Activated CD4-positive, alpha-beta T cell treated with anti-CD3 and anti-CD28 coated beads, Interleukin-2, amount 10 ng/mL, durations not matched to agents 24 days and 14 days (primary cell): Measurements from ENCODE around the gene ATMIN. TPM values are rescaled to one million over a fixed set of nuclear protein-coding genes. Genes with fewer than 3 reads are reported as not detected.
A peak's percentile ranks its signal among the peaks of the same experiment; 100 is the strongest.

ENCODE experiments used
- DNase-seq: peaks from one replicate; pipeline ENCODE4 v3.0.0; 2022
- H3K27ac Mint-ChIP-seq: one replicate; pipeline ENCODE4 v1.8.0; 2022; ENCODE audit warnings: mild to moderate bottlenecking, mixed read lengths
- H3K27me3 Mint-ChIP-seq: one replicate; pipeline ENCODE4 v1.8.0; 2022; ENCODE audit warnings: mixed read lengths
- H3K36me3 Mint-ChIP-seq: one replicate; pipeline ENCODE4 v1.8.0; 2022; ENCODE audit warnings: low read depth, mild to moderate bottlenecking, mixed read lengths
- H3K4me1 Mint-ChIP-seq: one replicate; pipeline ENCODE4 v1.8.0; 2021; ENCODE audit warnings: mixed read lengths
- H3K4me3 Mint-ChIP-seq: one replicate; pipeline ENCODE4 v1.8.0; 2022; ENCODE audit warnings: mild to moderate bottlenecking, moderate library complexity, mixed read lengths
- H3K9me3 Mint-ChIP-seq: one replicate; pipeline ENCODE4 v1.8.0; 2021; ENCODE audit warnings: mixed read lengths
- intact Hi-C: fragments of 100-400 bp; cut with micrococcal nuclease; formaldehyde crosslinking; loops from one replicate; pipeline ENCODE4 v1.15.1; 2023
- total RNA-seq: library from RNA; stranded (reverse); gene quantifications from 2 replicates; pipeline ENCODE4 v1.2.3, GENCODE V29; 2022

ATMIN gene
- total RNA-seq, 1 donor from 2014 or later: 33.5 TPM

DNA sequence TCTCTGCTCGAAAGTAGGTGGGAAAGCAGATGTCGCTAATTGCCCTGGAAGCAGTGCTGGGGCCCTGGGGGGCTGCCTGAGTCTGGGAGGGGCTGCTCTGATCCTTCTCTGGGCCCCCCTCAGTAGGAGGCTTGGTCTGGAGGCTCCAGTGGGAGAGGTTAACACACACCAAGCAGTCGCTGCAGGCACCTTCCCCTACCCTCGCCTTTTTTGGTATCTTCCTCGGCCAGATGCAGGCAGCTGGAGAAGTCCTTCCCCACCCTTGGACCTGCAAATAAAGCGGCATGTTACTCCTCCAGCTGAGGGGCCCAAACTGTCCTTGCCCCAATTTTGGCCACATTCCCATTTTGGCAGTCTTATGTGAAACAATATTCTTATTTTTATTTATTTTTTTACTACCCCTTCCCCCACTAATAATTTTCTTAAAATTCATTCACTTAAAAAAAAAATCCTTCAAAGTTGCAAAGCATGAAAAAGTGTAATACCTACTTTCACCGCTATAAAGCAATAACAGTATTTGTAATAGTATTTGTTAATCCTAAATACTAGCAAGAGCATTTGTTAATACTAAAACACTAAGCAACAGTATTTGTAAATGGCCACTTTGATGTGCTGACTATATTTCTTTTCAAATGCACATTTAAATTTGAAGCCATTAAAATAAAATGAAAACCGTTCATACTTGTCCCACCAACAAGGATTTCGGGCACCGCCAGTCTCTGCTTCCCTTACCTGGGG is 26.4 kb downstream of the ATMIN start:
- H3K4me3 Mint-ChIP-seq: no peak overlapping the region

DNA sequence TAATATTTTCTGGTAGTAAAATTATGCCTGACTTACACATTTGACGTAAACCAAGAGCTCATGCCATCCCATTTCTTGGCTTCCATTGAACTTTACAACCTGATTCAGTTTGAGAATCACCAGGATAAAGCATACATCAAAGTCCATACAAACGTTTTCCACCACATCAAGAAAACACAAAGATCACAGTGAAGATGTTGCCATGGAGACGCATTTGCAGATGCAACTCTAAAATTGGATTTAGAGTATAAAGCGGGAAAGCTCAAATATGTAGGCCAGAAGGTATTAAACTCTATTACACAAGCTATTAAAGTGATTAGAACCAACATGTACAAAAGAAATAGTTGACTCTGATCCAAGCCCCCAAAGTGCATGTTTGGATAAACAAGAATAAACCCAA is 31.0 kb downstream of the ATMIN start:
- Mint-ChIP-seq H3K4me1 (peaks cover 2% of the 10 kb centered on the region), H3K4me3 (no peak overlapping the region), H3K27ac (no peak overlapping the region), H3K36me3 (no peaks in the 10 kb centered on the region), H3K9me3 (no peaks in the 10 kb centered on the region), H3K27me3 (peaks cover 1% of the 10 kb centered on the region)
- DNase-seq: no peak
- intact Hi-C loops: no loop called here

More for the DNA sequence above, 26.4 kb downstream of the ATMIN start:
- intact Hi-C loops: no loop called here
- H3K4me1 Mint-ChIP-seq: no peaks in the 10 kb centered on the region
- H3K9me3 Mint-ChIP-seq: no peaks in the 10 kb centered on the region
- no peak for DNase-seq
- no peaks in the 10 kb centered on the region for H3K36me3 Mint-ChIP-seq
- H3K27me3 Mint-ChIP-seq: no peaks in the 10 kb centered on the region
- no peak overlapping the region for H3K27ac Mint-ChIP-seq

DNA sequence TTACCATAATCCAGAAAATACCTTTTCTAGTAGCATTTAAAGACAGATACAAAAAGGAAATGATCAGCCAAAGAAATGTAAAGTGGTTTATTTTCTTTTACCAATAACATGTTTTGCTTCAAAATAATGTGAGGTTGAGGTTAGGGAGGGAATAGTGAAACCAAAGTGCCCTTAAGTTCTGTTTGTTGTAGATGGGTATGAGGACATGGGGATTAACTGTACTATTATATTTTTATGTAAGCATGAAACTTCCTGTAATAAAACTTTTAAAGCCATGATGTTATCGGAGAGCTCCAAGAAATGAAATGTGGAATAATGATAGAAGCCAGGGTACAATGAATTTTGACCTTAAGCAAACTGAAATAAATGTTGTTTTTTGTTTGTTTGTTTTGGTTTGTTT is 31.5 kb downstream of the ATMIN start:
- Mint-ChIP-seq H3K4me1 (peaks cover 4% of the 10 kb centered on the region), H3K4me3 (no peak overlapping the region), H3K27me3 (peaks cover 1% of the 10 kb centered on the region), H3K36me3 (no peaks in the 10 kb centered on the region), H3K9me3 (no peaks in the 10 kb centered on the region), H3K27ac (no peak overlapping the region)
- intact Hi-C loops: no loop called here
- DNase-seq: no peak

DNA sequence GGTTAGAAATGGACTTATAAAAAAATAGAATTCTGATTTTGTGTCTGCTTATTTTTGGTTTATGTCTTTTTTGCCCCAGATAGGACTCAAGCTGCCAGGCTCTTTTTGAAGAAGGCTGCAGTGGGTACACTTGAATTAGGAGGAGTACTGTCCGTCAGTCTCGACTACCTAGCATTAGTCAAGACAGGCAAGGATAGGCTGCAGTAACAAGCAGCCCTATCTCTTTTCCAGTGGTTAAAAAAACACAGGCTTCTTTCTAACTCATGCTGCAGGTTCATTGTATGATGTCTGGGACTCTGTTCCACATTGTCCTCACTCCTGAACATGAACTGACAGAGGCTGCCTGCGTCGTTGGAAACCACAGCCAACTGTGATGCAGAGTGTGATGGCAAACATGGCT is 33.4 kb downstream of the ATMIN start:
- peaks cover 4% of the 10 kb centered on the region for H3K4me1 Mint-ChIP-seq
- no peak overlapping the region for H3K27ac Mint-ChIP-seq
- H3K4me3 Mint-ChIP-seq: no peak overlapping the region
- H3K27me3 Mint-ChIP-seq: peaks cover 5% of the 10 kb centered on the region
- DNase-seq: no peak
- no peaks in the 10 kb centered on the region for H3K9me3 Mint-ChIP-seq
- intact Hi-C loops: no loop called here
- no peaks in the 10 kb centered on the region for H3K36me3 Mint-ChIP-seq

DNA sequence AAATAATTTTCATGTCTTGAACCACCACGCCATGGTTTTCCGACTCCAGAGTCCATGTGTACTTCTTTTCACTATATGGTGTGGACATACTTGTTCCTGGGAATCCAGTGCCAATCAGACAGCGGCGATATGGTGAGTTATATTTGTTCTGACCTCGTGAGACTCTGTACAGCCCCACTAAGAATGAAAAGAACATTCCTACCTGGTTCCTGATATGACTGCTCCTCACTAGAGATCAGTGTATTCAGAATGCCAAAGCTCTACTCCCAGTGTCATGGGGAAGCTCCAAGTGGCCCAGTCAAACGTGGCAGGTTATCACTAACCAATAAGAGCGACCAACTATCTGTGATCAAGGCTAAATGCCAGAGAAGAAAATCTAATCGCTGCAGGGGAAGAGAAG is 35.3 kb downstream of the ATMIN start:
- no peaks in the 10 kb centered on the region for H3K36me3 Mint-ChIP-seq
- intact Hi-C loops: loop anchor here (10.0 kb wide), 1 partner anchor 266 kb away; the partner anchor contains the start of gene CDYL2
- no peaks in the 10 kb centered on the region for H3K9me3 Mint-ChIP-seq
- no peak overlapping the region for H3K4me3 Mint-ChIP-seq
- peaks cover 4% of the 10 kb centered on the region for H3K4me1 Mint-ChIP-seq
- no peak overlapping the region for H3K27ac Mint-ChIP-seq
- peaks cover 5% of the 10 kb centered on the region for H3K27me3 Mint-ChIP-seq
- no peak for DNase-seq

DNA sequence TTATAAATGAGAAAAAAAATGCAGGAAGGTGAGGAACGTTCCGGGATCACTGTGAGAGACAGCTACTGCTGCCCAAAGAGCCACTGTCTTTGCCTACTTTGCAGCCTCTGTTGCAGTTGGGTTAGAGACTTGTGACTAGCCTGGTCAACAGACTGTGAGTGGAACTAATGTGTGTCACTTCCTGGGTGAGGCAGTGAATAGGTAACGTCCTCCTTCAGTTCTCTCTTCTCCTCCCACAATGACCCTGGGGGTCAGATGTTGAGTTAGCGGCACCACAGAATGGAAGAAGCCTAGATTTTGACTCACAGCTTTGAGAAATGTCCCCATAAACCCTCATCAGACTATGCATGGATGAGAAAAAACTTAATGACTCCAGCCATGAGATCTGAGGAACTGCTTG is 36.2 kb downstream of the ATMIN start:
- no peak overlapping the region for H3K27ac Mint-ChIP-seq
- H3K27me3 Mint-ChIP-seq: peaks cover 5% of the 10 kb centered on the region
- no peak for DNase-seq
- no peak overlapping the region for H3K4me3 Mint-ChIP-seq
- no peaks in the 10 kb centered on the region for H3K36me3 Mint-ChIP-seq
- peaks cover 4% of the 10 kb centered on the region for H3K4me1 Mint-ChIP-seq
- intact Hi-C loops: loop anchor here (10.0 kb wide), 1 partner anchor 267 kb away; the partner anchor contains the start of gene CDYL2
- no peaks in the 10 kb centered on the region for H3K9me3 Mint-ChIP-seq

DNA sequence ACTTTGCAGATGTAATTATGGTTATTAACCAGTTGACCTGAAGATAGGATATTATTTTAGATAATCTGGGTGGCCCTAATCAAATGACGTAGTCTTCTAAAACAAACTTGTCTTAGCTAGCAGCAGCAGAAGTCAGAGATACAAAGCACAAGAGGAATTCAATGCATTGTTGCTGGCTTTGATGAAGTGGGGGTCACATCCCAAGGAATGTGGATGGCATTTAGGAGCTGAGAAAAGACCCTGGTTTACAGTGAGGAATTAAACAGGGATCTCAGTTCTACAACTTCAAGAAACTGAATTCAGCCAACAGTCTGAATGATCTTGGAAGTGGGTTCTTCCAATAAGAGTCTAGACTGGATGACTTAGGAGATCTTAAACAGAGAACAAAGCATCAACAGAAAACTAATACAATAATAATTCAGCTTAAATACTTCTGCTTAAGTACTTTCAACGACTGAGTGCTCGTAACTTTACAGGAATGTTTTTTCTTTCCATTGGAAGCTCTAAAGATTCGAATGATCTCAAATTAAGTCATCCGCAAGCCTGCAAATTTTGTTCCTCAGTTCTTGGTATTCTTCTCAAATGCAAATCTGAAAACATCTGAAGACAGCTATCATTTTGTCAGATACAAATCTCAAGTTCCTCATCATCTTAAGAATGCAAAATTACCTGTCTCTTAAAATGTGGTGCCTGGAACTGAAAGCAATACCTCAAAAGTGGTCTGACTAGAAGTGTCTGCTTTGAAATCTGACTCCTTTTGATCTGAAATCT is 38.1 kb downstream of the ATMIN start:
- DNase-seq: no peak
- H3K27me3 Mint-ChIP-seq: peaks cover 5% of the 10 kb centered on the region
- H3K4me3 Mint-ChIP-seq: no peak overlapping the region
- H3K9me3 Mint-ChIP-seq: no peaks in the 10 kb centered on the region
- no peaks in the 10 kb centered on the region for H3K36me3 Mint-ChIP-seq
- H3K4me1 Mint-ChIP-seq: peaks cover 3% of the 10 kb centered on the region
- no peak overlapping the region for H3K27ac Mint-ChIP-seq
- intact Hi-C loops: loop anchor here (10.0 kb wide), 1 partner anchor 269 kb away; the partner anchor contains the start of gene CDYL2

DNA sequence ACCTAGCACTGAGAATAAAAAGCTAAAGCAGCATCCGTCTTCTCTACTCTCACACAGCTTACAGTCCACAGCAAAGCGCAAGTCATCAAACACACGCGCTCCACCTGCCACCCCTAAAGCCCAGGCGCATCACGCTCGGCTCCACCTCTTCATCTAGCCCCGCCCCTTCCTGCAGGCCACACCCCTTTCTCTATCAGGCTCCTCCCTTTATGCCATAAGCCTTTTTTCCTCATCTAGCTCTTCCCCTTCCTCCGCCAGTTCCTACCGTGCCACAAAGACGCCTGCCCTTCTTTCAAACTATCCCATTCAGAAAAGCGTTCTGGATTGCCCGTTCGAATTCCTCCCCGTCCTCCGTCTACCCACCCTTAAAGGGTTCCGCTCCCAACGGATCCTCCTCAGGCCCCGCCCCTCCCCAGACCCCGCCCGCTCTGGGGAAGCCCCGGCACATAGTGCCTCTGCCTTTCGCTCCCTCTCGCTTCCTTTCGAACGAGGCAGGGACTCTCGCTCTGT is 41.0 kb downstream of the ATMIN start:
- H3K36me3 Mint-ChIP-seq: no peaks in the 10 kb centered on the region
- no peak overlapping the region for H3K27ac Mint-ChIP-seq
- peaks cover 3% of the 10 kb centered on the region for H3K4me1 Mint-ChIP-seq
- peak; percentile 98 for DNase-seq
- intact Hi-C loops: loop anchor here (1.0 to 10.0 kb wide), 4 partner anchors 20 to 272 kb away; partner anchors contain the start of genes ATMIN, CDYL2, CENPN and GCSH
- no peak overlapping the region for H3K4me3 Mint-ChIP-seq
- no peaks in the 10 kb centered on the region for H3K9me3 Mint-ChIP-seq
- peaks cover 4% of the 10 kb centered on the region for H3K27me3 Mint-ChIP-seq

DNA sequence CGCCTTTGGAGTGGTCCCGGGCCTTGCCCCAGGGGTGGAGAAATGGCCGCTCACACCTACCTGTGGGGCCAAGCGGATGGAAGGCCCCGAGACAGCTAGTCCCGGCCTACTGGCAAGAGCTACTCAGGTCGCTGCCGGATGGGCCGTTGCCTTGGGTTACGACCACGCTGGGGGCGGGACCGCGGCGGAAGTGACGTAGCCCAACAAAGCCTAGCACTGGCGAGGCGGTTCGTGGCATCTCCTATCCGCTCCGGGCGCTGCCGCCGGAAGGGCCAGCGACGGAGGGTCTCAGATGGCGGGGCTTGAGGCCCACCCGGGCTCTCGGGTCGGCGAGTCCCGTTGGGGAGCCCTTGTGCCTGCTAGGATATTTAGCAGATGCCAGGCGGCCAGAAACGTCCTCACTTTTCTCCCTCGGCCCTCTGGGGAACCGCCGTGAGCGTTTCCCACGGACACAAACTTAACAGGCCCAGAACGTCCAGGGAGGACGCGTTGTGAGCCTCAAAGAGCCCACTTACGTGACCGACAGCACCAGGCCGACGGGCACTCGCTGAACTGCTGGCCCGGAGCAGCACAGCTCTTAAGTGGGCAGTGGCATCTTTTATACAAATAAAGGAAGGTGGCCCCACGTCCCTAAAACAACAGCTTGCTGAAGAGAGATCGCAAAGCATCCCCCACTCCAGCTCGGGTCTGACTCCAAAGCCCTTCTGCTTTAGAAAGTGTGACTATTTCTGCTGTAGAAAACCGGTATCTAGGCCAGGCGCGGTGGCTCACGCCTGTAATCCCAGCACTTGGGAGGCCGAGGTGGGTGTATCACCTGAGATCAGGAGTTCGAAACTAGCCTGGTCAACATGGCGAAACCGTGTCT is 41.7 kb downstream of the ATMIN start, which contains the start of gene C16orf46:
Gene C16orf46, minus strand, starts transcription at position 163 of the 865 bp plus-strand sequence. CDS start 13,283 bp downstream, outside the sequence.
- H3K9me3 Mint-ChIP-seq: no peaks in the 10 kb centered on the region
- intact Hi-C loops: loop anchor here (1.0 to 10.0 kb wide), 3 partner anchors 42 to 273 kb away; partner anchors contain the start of genes ATMIN, CDYL2 and CENPN
- peaks cover 4% of the 10 kb centered on the region for H3K27me3 Mint-ChIP-seq
- H3K36me3 Mint-ChIP-seq: no peaks in the 10 kb centered on the region
- H3K27ac Mint-ChIP-seq: no peak within 1 kb of the TSS
- no peak within 1 kb of the TSS for H3K4me3 Mint-ChIP-seq
- peak; percentile 99 for DNase-seq
- H3K4me1 Mint-ChIP-seq: no peaks in the 10 kb centered on the region

DNA sequence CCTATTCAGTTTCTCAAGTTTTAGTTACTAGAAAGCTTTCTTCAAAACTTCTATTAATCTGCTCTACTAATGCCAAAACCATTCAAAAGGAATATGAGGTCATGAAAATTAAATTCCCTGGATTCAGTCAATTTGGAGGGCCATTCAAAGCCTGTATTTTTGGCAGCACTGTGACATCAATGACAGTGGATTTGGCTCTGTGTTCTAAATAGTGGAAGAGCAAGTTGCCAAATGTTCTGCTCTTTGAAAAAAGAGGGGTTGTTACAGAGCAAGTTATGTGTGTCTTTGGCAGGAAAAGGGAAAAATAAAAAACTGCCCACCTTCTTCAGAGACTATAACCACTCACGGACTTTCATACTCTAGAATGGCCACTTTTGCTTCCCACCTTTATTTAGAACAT is 44.6 kb downstream of the ATMIN start:
- no peak for DNase-seq
- Mint-ChIP-seq H3K27me3 (no peaks in the 10 kb centered on the region), H3K36me3 (no peaks in the 10 kb centered on the region), H3K27ac (no peak overlapping the region), H3K9me3 (no peaks in the 10 kb centered on the region), H3K4me1 (no peaks in the 10 kb centered on the region), H3K4me3 (no peak overlapping the region)
- intact Hi-C loops: no loop called here

DNA sequence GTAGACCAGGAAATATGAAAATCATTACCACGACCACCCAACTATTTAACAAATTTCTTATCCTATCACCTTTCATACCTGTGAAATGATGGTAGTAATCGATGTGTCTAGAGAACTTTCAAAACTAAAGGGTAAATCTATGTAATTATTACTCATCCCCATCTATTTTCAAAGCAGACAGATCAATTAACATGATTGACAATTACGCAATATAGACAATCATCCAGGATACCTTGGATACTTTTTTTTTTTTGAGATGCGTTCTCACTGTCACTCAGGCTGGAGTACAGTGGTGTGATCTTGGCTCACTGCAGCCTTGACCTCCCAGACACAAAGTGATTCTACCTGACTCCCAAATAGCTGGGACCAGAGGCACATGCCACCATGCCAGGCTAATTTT is 45.4 kb downstream of the ATMIN start:
- no peak for DNase-seq
- Mint-ChIP-seq H3K9me3 (no peaks in the 10 kb centered on the region), H3K4me3 (no peak overlapping the region), H3K4me1 (no peaks in the 10 kb centered on the region), H3K36me3 (no peaks in the 10 kb centered on the region), H3K27me3 (no peaks in the 10 kb centered on the region), H3K27ac (no peak overlapping the region)
- intact Hi-C loops: no loop called here

DNA sequence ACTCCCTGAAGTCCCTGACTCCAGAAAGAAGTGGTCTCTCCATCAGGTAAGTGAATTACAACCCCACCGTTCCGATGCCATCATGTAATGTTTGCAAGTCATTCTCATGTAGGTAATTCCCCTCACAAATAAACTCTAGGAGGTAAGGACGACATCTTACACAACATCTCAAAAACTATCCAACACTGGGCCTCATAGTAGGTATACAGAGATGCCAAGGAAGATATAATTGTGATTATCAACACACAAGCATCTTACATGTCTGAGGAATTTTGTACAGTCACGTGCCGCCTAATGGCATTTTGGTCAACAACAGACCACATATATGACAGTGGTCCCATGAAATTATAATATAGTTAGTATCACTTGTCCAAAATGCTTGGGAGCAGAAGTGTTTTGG is 53.2 kb downstream of the ATMIN start:
- Mint-ChIP-seq H3K9me3 (no peaks in the 10 kb centered on the region), H3K4me3 (no peak overlapping the region), H3K27me3 (no peaks in the 10 kb centered on the region), H3K4me1 (peaks cover 2% of the 10 kb centered on the region), H3K36me3 (no peaks in the 10 kb centered on the region), H3K27ac (no peak overlapping the region)
- no peak for DNase-seq
- intact Hi-C loops: no loop called here

DNA sequence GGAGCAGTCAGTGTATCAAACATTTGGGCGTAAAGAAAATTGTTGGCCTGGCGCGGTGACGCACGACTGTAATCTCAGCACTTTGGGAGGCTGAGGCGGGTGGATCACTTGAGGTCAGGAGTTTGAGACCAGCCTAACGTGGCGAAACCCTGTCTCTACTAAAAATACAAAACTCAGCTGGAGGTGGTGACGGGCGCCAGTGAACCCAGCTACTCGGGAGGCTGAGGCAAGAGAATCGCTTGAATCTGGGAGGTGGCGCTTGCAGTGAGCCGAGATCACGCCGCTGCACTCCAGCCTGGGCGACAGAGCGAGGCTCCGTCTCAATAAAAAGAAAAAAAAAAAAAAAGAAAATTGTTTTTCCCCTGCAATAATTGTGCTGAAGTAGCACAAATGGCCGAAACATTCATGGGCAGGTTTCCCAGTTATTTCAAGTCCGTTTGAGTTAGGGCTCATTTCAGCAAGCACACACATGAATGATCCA is 59.2 kb downstream of the ATMIN start:
- peaks cover 5% of the 10 kb centered on the region for H3K4me1 Mint-ChIP-seq
- peaks cover 1% of the 10 kb centered on the region for H3K36me3 Mint-ChIP-seq
- H3K9me3 Mint-ChIP-seq: no peaks in the 10 kb centered on the region
- H3K27ac Mint-ChIP-seq: no peak overlapping the region
- no peaks in the 10 kb centered on the region for H3K27me3 Mint-ChIP-seq
- H3K4me3 Mint-ChIP-seq: peak overlapping the region; percentile 85
- no peak for DNase-seq
- intact Hi-C loops: no loop called here
